Subcutaneous abdominal adipose tissue (tissue), 5 donors: Measurements from ENCODE around the gene GTF2IRD1.

Experiments used
- H3K27ac ChIP-seq: one replicate; pipeline ENCODE4 v1.7.0; 2013; ENCODE audit warnings: low read depth, mild to moderate bottlenecking, inconsistent platforms, low read length, moderate library complexity
- H3K27me3 ChIP-seq, 5 donors: one replicate each; pipeline ENCODE4 v1.7.0; 2013; ENCODE audit warnings: low read length in 5 of 5, inconsistent platforms in 1 of 5; ENCODE audit not compliant: control insufficient read depth in 5 of 5, insufficient read depth in 4 of 5
- H3K36me3 ChIP-seq, 5 donors: one replicate each; pipeline ENCODE4 v1.7.0; 2013; ENCODE audit warnings: low read length in 5 of 5; ENCODE audit not compliant: control insufficient read depth in 5 of 5, insufficient read depth in 5 of 5
- H3K4me1 ChIP-seq, 5 donors: one replicate each; pipeline ENCODE4 v1.7.0; 2013; ENCODE audit warnings: low read length in 5 of 5, mild to moderate bottlenecking in 3 of 5, moderate library complexity in 1 of 5; ENCODE audit not compliant: control insufficient read depth in 5 of 5, insufficient read depth in 5 of 5
- H3K4me3 ChIP-seq, 5 donors: one replicate each; pipeline ENCODE4 v1.7.0; 2013; ENCODE audit warnings: low read length in 5 of 5, low read depth in 1 of 5
- H3K9ac ChIP-seq, 5 donors: one replicate each; pipeline ENCODE4 v1.7.0; 2013; ENCODE audit warnings: low read length in 5 of 5, mild to moderate bottlenecking in 4 of 5, moderate library complexity in 3 of 5
- H3K9me3 ChIP-seq, 5 donors: one replicate each; pipeline ENCODE4 v1.7.0; 2013; ENCODE audit warnings: low read length in 5 of 5; ENCODE audit not compliant: control insufficient read depth in 5 of 5
- donor health status: healthy.
- donor health status: healthy.
- donor health status: healthy.
- donor health status: healthy.
- donor health status: healthy.

The GTF2IRD1 gene

DNA sequence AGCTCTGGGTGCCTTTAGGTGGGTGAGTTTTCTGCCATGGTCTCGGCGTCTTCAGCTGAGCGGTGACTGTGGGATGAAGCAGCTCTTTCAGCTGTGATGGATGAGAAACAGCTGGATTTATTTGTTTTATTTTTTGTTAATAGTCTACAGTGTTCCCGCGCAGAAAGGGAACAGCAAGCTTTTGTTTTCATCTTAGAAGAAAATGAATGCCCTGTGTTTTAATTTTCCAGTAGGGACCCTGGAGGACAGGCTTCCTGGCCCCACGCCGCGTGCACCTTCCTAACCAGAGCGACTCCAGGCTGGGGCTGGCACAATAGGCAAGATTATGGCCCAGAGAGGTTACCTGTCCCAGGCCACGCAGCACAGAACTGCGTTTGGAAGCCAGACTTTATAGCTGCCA is 57.6 kb downstream of the GTF2IRD1 start:
- no peaks in the 10 kb centered on the region for H3K4me1 ChIP-seq
- H3K9me3 ChIP-seq = no peaks in the 10 kb centered on the region
- peaks cover 0 to 53% (median 29%) of the 10 kb centered on the region in 5 donors for H3K36me3 ChIP-seq
- no peak overlapping the region for H3K4me3 ChIP-seq
- H3K27ac ChIP-seq = no peak overlapping the region
- H3K9ac ChIP-seq = no peak overlapping the region
- H3K27me3 ChIP-seq = no peaks in the 10 kb centered on the region

DNA sequence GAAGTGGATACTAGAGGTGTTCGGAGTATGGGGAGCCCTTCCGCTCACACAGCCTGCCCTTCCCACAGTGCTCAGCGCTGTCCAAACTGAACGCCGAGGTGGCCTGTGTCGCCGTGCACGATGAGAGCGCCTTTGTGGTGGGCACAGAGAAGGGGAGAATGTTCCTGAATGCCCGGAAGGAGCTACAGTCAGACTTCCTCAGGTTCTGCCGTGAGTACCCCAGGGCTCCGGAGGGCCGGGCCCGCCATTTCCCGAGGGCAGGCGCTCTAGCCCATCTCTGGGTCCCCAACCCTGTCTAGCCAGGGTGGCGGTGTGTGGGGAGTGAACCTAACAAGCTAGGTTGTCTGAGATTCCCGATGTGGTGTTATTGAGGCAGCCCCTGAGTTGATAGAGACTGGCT is 59.1 kb downstream of the GTF2IRD1 start:
- H3K4me3 ChIP-seq = no peak overlapping the region
- no peak overlapping the region for H3K9ac ChIP-seq
- no peaks in the 10 kb centered on the region for H3K27me3 ChIP-seq
- no peak overlapping the region for H3K27ac ChIP-seq
- no peaks in the 10 kb centered on the region for H3K4me1 ChIP-seq
- H3K9me3 ChIP-seq = no peaks in the 10 kb centered on the region
- peaks cover 0 to 54% (median 30%) of the 10 kb centered on the region in 5 donors for H3K36me3 ChIP-seq

DNA sequence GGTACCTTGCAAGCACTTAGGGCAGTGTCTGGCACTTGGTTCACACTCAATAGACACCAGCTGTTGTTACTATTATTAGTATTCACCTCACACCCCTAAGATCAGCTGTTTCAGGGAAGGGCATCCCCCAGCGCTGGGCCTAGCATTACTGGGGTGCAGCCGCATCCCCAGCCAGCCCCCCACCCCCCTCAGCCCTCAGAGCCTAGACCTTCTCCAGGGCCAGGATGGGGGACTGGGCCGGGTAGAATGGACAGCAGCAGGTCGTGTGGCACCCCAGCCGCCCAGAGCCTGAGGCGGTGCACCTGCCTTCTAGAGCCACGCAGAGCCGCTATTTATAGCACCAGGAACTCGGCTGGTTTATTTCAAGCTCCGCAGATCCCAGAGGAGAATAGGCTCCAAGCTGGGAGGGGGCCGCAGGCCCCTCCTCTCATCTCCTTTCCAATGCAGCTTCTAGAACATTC is 60.5 kb downstream of the GTF2IRD1 start:
- Histone ChIP-seq H3K9ac (no peak overlapping the region), H3K27ac (no peak overlapping the region), H3K9me3 (no peaks in the 10 kb centered on the region), H3K36me3 (peaks cover 0 to 62% (median 29%) of the 10 kb centered on the region in 5 donors), H3K27me3 (no peaks in the 10 kb centered on the region), H3K4me3 (no peak overlapping the region), H3K4me1 (no peaks in the 10 kb centered on the region)

DNA sequence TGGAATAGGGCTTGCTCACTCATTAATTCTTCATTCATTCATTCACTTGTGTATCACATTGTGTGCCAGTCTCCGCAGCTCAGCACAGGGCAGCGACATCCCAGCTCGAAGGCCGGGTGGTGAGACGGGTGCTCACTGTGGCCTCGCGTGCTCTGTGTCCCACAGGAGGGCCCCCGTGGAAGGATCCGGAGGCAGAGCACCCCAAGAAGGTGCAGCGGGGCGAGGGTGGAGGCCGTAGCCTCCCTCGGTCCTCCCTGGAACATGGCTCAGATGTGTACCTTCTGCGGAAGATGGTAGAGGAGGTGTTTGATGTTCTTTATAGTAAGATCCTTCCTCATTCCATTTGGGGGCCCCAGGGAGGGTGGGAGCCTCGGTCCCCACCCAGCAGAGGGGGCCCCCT is 61.6 kb downstream of the GTF2IRD1 start:
- Histone ChIP-seq H3K27ac (no peak overlapping the region), H3K4me1 (no peaks in the 10 kb centered on the region), H3K9me3 (no peaks in the 10 kb centered on the region), H3K9ac (no peak overlapping the region), H3K4me3 (no peak overlapping the region), H3K36me3 (peaks cover 0 to 72% (median 39%) of the 10 kb centered on the region in 5 donors), H3K27me3 (no peaks in the 10 kb centered on the region)

DNA sequence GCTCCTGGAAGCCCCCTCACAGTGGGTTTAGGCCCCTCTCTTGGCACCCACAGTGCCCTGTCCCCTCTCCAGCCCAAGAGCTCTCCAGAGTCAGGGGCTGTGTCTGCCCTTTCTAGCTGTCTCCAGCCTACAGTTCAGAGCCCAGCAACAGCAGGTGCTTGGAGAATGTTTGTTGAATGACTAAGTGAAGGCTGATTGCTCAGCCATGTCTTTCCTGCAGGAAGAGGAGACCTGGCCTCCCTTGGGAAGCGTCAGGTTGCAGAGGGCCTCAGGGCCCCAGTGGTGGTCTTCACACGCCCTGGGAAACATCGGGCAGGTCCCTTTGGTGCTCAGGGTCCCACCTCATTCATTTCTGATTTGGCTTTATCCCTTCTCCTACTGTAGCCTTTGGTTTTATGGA is 62.5 kb downstream of the GTF2IRD1 start:
- no peak overlapping the region for H3K27ac ChIP-seq
- H3K36me3 ChIP-seq = peaks cover 0 to 72% (median 43%) of the 10 kb centered on the region in 5 donors
- no peaks in the 10 kb centered on the region for H3K9me3 ChIP-seq

DNA sequence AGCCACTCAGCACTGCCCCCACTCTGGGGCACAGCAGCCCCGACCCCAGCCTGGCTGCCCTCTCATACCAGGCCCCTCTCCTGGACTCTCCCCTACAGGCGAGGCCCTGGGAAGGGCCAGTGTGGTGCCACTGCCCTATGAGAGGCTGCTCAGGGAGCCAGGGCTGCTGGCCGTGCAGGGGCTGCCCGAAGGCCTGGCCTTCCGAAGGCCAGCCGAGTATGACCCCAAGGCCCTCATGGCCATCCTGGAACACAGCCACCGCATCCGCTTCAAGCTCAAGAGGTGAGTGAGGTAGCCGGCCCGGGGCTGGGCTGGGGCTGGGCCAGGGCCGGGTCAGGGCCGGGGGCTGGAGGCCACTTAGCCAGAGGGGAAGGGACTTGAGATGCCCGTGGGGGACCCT is 64.3 kb downstream of the GTF2IRD1 start:
- H3K27me3 ChIP-seq = no peaks in the 10 kb centered on the region
- H3K4me1 ChIP-seq = no peaks in the 10 kb centered on the region
- peaks cover 0 to 67% (median 40%) of the 10 kb centered on the region in 5 donors for H3K36me3 ChIP-seq
- H3K27ac ChIP-seq = no peak overlapping the region
- H3K9me3 ChIP-seq = peaks cover 0 to 5% (median 3%) of the 10 kb centered on the region in 5 donors
- H3K4me3 ChIP-seq = no peak overlapping the region
- no peak overlapping the region for H3K9ac ChIP-seq

More for the DNA sequence above, 62.5 kb downstream of the GTF2IRD1 start:
- no peak overlapping the region for H3K9ac ChIP-seq
- no peaks in the 10 kb centered on the region for H3K4me1 ChIP-seq
- no peaks in the 10 kb centered on the region for H3K27me3 ChIP-seq
- H3K4me3 ChIP-seq = no peak overlapping the region

DNA sequence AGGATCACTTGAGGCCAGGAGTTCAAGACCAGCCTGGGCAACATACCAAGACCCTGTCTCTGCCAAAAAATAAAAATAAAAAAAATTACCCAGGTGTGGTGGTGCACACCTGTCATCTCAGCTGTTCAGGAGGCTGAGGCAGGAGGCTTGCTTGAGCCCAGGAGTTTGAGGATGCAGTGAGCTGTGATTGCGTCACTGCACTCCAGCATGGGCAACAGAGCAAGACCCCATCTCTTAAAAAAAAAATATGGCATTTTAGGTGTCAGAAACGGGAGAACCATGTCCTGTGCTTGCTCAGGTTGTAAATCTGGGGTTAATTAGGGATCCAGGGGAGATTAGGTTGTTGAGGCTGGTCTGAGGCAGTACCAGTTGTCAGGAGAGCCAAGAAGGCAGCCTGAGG is 64.9 kb downstream of the GTF2IRD1 start:
- no peak overlapping the region for H3K4me3 ChIP-seq
- H3K9ac ChIP-seq = no peak overlapping the region
- H3K4me1 ChIP-seq = no peaks in the 10 kb centered on the region
- H3K9me3 ChIP-seq = peaks cover 0 to 5% (median 3%) of the 10 kb centered on the region in 5 donors
- peaks cover 0 to 63% (median 40%) of the 10 kb centered on the region in 5 donors for H3K36me3 ChIP-seq
- H3K27ac ChIP-seq = no peak overlapping the region
- H3K27me3 ChIP-seq = no peaks in the 10 kb centered on the region

DNA sequence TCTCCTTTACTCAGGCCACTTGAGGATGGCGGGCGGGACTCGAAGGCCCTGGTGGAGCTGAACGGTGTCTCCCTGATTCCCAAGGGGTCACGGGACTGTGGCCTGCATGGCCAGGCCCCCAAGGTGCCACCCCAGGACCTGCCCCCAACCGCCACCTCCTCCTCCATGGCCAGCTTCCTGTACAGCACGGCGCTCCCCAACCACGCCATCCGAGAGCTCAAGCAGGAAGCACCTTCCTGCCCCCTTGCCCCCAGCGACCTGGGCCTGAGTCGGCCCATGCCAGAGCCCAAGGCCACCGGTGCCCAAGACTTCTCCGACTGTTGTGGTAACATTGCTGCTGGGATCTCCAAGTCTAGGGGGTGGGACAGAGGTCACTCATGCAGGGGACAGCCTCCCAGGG is 65.7 kb downstream of the GTF2IRD1 start:
- Histone ChIP-seq H3K4me3 (no peak overlapping the region), H3K4me1 (no peaks in the 10 kb centered on the region), H3K36me3 (peaks cover 0 to 56% (median 40%) of the 10 kb centered on the region in 5 donors), H3K9me3 (peaks cover 0 to 5% (median 3%) of the 10 kb centered on the region in 5 donors), H3K27ac (no peak overlapping the region), H3K9ac (no peak overlapping the region), H3K27me3 (no peaks in the 10 kb centered on the region)

DNA sequence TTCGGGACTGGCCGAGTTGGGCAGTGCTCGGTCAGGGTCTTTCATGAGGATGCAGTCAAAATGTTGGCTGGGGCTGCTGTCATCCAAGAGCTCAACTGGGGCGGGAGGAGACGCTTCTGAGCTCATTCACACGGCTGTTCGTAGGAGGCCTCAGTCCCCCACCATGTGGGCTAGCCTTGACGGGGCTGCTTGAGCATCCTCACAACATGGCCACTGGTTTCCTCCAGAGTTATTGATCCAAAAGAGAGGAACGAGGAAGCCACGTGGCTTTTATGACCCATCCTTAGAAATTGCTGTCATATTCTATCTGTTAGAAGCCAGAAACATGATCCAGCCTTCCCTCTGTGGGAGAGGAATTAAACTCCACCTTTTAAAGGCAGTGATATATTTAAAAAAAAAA is 68.1 kb downstream of the GTF2IRD1 start:
- H3K27ac ChIP-seq = no peak overlapping the region
- H3K4me1 ChIP-seq = no peaks in the 10 kb centered on the region
- peaks cover 0 to 5% (median 3%) of the 10 kb centered on the region in 5 donors for H3K9me3 ChIP-seq
- H3K36me3 ChIP-seq = peaks cover 0 to 46% (median 30%) of the 10 kb centered on the region in 5 donors
- no peak overlapping the region for H3K9ac ChIP-seq
- H3K4me3 ChIP-seq = no peak overlapping the region
- H3K27me3 ChIP-seq = no peaks in the 10 kb centered on the region

DNA sequence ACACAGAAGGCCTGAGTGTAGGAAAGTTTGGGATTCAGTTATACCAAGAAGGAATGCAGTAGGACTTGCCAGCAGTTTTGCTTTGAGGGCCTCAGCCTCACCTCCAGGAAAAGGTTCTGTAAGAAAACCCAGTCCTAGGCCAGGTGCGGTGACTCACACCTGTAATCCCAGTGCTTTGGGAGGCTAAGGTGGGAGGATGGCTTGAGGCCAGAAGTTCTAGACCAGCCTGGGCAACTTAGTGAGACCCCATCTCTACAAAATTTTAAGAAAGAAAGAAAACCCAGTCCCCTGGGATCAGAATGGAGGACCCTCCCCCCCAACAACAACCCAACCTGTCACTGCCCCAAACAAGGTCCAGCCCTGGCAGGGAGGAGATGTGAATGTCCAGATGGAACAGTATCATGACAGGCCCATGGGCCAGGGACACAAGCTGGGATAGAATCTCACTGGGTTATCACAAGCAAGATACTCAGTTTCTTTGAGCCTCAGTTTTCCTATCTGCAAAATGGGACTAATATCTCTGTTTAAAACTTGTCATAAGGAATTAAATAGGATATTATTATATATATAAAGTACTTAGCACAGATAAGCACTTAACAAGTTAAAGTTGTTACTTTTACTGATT is 68.7 kb downstream of the GTF2IRD1 start:
- H3K4me1 ChIP-seq = no peaks in the 10 kb centered on the region
- H3K4me3 ChIP-seq = no peak overlapping the region
- peaks cover 0 to 5% (median 3%) of the 10 kb centered on the region in 5 donors for H3K9me3 ChIP-seq
- no peak overlapping the region for H3K27ac ChIP-seq
- no peaks in the 10 kb centered on the region for H3K27me3 ChIP-seq
- H3K9ac ChIP-seq = no peak overlapping the region
- peaks cover 0 to 49% (median 30%) of the 10 kb centered on the region in 5 donors for H3K36me3 ChIP-seq
